NCI-H2196 (cell line): ENCODE measurements around the gene JMJD1C.
A peak's percentile ranks its signal among the peaks of the same experiment; 100 is the strongest.
"Not testable (repeated sequence)": the region's sequence is repeated elsewhere in the genome, so short reads cannot be mapped to it uniquely, and the experiment has no call there.

Source experiments
- DNase-seq: peaks from one replicate; lab custom pipeline; 2025; ENCODE audit not compliant: unreplicated experiment; lab: John Stamatoyannopoulos, UW

JMJD1C gene

DNA sequence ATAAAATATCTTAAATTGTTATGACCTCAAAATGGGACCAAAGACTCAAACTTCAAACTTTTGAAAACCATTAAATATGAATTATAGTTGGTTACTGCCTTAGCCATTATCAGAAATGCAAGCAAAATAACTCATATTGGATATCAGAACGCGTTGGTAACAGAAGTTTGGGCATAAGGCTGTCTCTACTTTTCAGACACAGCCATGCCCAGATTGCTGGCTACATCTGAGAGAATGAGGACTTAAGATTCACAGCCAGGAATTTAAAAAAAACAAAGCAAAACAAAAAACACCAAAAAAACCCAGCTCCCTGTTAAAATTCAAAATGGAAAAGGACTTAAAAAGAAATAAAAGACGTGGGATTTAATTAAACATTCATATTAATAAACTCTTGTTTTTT is 161.6 kb downstream of the JMJD1C start:
- DNase-seq: no peak

DNA sequence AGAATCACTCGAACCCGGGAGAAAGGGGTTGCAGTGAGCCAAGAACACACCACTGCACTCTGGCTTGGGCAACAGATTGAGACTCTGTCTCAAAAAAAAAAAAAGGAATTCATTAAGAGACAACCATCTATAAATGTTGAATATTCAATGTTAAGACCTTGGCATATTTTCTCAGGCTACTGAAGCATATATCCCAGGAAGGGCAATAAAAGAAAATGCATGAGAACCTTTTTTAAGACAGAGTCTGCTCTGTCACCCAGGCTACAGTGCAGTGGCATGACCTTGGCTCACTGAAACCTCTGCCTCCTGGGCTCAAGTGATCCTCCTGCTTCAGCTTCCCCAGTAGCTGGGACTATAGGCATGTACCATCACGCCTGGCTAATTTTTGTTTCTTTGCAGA is 165.0 kb downstream of the JMJD1C start:
- DNase-seq: no peak

DNA sequence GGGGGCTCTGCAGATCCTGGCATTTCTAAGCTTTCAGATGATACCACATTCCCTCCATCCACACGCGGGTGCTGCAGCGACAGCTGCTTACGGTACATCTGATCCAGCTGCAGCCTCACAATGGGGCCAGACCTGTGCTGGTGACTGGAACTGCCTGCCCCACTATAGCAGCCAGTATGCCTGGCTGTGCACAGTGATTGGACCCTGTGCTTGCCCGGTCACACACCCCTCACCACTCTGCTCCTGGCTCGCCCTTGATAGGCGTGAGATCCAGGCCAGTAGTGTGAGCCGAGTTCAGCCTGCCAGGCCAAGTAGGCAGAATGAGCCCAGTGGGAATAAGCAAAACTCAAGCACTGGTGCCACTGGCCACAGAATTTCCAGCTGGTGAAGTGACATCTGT is 167.8 kb downstream of the JMJD1C start:
- DNase-seq: no peak

DNA sequence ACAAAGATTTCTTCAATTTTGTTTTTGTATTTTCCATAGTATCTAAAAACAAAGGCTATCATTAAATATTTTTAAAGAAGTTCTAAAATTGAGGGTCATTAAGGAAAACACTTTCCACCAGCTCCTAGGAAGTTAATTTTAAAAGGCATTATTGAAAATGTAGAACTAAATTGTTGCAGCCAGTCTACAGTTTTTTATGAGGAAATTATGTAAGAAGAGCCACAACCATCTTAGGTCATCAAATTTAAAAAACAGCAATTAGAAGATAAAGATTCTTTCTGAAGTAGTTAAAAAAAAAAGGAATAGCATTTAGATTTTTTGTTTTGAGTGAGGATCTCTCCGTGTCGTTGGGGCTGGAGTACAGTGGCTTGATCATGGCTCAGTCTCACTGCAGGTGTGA is 171.0 kb downstream of the JMJD1C start:
- no peak for DNase-seq

DNA sequence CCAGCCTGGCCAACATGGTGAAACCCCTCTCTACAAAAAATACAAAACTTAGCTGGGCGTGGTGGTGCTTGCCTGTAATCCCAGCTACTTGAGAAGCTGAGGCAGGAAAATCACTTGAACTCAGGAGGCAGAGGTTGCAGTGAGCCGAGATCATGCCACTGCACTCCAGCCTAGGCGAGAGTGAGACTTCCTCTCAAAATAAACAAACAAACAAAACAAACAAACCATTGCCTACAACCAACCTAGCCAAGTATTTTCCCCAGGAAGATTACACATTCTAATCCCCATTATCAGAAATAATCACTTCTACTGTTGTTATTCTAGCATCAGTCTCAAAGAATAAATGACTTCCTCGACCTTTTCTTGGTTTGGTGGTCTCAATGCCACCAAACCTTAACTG is 172.9 kb downstream of the JMJD1C start:
- not testable (repeated sequence) for DNase-seq

DNA sequence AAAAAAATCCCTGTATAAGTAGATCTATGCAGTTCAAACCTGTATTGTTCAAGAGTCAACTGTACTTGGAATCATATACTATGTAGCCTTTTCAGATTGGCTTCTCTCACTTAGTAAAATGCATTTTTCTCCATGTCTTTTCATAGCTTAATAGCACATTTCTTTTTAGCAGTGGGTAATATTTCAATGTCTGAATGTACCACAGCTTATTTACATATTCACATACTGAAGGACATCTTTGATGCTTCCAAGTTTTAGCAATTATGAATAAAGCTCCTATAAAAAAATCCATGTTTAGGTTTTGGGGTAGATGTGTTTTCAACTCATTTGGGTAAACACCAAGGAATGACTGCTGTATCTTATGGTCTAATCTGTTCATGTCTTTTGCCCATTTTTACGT is 177.6 kb downstream of the JMJD1C start:
- DNase-seq: no peak

DNA sequence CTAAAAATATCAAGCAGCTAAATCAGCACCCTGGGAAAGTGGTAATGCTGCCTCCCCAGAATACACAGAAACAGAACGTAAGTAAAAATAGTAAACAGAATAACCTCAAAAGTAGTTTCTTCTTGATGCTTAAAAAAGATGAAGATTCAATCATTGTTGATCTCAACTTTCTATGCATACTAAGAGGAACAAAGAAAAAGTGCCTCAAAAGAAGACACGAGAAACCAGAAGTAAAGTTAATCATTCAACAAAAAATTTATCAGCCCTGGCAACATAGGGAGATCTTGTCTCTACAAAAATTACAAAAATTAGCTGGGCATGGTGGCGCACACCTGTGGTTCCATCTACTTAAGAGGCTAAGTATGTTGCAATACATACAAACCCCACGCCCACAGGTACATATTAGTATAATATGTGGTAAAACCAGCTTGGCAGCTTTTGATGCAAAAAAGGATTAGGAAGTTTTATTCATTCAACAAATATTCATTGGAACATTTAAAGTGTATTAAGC is 179.0 kb downstream of the JMJD1C start:
- DNase-seq: no peak

DNA sequence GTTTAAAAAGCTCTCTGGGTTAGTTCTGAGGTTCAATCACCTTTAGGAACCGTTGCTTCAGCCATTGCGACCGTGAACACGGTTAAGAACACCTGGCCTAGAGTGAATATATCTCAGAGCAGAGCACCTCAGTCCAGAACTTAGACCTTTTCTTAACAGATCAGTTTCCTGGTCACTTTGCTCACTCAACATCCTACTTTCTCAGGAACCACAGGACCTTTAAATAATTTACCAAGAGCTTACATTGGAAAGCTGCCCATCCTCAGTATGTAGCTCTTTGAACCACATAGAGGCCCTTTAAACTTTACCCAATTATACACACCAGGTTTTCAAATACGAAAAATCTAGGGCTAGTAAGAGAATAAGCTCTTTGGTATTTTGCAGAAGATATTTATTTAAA is 179.4 kb downstream of the JMJD1C start:
- DNase-seq: no peak

DNA sequence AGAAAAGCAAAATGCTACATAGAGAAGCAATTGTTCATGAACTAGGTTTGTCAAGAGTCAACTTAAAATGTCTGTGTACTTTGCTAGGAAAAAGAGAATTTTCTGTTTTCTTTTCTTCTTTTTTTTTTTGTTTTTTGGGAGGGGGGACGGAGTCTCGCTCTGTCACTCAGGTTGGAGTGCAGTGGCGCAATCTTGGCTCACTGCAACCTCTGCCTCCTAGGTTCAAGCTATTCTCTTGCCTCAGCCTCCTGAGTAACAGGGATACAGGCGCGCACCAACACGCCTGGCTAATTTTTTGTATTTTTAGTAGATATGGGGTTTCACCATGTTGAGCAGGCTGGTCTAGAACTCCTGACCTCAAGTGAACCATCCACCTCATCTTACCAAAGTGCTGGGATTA is 181.9 kb downstream of the JMJD1C start:
- DNase-seq: not testable (repeated sequence)

DNA sequence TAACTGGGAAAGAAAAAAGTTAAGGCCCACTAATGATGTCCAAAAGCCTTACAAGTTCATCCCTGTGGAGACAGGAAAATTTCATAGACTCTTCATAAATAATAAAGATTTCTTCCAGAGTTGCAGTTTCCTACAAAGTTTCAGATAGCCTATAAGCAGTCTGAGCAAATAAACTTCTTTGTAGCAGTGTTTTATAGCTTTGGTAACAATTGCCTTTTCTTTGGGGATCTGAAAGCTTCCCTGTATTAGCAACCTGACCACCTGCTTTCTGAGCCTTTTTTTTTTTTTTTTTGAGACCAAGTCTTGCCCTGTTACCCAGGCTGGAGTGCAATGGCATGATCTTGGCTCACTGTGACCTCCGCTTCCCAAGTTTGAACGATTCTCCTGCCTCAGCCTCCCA is 182.7 kb downstream of the JMJD1C start:
- DNase-seq: no peak

DNA sequence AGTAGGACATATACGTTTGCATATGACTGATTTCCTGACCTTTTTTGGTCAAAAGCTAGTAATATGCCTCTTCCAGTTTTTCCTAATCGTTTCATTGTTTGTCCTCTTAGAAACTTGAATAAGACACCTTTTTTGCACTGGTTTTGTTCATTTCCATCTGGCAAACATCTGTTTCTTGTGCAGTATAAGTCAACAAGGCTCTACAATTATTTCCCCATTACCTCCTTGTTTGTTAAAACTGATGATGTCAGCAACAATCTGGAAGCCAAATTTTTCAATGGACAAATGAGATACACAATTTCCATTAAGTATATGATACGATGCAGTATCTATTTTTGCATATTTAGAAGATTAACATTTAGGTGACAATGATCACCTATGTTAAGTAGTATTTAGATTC is 183.8 kb downstream of the JMJD1C start:
- no peak for DNase-seq

DNA sequence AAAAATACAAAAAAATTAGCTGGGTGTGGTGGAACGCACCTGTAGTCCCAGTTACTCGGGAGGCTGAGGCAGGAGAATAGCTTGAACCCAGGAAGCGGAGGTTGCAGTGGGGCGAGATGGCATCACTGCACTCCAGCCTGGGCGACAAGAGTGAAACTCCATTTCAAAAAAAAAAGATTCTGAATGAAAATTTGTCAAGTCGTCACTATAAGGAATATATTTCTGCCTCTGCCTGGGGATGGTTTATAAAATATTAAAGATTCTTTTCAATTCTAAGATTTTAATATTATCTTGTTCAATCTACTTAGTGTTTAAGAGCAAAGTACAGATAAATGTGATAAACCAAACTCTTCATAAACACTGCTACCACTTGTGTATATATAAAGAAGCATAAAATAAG is 185.4 kb downstream of the JMJD1C start:
- no peak for DNase-seq

DNA sequence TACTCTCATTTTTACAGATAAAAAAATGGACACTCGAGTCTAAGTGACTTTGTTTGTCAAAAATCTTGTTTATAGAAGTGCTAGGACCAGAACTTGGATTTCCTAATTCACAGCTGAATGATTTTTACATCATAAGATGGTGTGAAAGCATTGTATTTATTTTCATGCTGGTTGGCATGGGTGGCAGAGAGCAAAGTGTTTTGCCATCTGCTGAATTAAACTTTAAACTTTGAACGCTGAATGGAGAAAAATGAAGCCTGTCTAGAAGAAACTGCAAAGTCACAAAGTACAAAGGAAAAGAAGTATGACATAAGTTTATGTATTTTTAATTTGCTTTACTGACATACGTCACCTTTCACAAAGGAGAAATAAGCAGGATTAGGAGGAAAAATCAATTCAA is 190.7 kb downstream of the JMJD1C start:
- DNase-seq: no peak

DNA sequence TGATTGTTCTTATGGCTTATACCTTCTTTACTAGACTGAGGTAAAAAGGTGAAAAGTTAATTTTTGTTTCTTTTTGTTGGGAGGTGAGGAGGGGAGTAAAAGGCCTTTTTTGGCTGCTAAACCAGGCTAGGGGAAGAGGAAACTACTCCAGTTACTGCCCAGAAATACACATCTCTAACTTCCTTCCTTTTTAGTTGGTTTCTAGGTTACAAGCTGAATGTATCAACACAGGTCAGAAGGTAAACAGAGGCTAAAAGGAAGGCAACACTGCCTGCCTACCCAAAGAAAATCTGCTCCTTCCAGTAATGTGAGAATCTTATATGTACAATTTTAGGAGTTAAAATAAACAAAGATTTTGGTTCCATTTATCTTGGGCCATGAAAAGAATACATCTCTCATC is 192.2 kb downstream of the JMJD1C start:
- DNase-seq: no peak

DNA sequence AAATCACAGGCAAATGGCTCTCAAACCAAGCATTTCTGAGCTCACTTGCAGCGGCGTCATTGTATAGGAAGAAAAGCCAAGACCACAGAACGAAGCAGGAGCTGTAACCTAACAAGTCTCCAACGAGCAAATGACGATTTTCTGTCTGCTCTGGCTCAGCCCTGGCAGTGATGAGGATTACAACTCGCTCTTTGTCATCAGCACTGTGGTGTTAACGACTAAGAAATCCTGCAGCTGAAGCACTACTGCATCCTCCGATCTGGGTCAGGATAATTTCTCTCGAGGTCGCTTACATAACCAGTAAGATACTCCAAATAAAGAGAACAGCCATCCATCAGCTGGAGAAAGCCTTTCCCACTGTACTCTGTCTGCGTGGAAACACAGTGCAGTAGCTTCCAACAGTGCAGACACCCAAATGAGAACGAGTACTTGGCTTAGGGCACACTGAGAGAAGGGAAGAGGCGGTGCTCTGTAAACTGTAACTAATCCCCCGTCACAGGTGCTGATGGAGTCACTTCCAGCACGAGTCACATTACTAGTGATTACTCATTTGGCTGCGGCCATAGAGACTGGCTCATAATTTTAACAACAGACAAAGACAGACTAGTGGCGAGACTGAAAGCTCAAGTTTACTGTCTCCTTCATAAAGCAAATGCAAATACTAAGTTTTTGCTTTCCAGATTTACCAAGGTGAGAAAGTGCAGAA is 196.8 kb downstream of the JMJD1C start:
- peak; percentile 77 for DNase-seq

DNA sequence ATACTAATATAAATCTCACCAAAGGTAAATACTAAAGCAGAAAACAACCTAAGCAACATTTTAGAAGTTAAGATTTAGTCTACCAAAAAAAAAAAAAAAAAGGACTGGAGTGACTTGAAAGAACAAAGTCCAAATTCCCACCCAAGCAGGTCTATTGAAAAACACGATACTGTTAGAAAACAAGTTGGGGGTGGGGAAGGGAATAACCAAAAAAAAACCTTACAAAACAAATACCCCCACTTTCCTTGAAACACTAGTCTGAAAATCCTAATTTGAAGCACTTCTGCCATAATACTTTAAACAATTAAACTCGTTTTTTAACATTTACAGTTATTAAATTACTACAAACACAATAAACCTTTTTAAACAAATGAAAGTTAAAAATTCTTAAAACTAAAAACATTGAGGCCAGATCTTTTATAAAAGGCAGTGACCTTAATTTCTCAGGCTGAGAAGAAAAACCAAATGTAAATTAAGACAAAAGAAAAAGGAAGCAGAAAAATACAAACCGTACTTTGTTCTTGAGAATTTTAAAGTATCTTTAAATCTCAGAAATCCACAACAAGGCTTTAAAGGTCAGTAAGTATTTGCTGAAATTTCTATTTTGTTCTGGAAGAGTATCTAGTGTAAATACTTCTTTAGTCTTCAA is 197.5 kb downstream of the JMJD1C start:
- DNase-seq: no peak

DNA sequence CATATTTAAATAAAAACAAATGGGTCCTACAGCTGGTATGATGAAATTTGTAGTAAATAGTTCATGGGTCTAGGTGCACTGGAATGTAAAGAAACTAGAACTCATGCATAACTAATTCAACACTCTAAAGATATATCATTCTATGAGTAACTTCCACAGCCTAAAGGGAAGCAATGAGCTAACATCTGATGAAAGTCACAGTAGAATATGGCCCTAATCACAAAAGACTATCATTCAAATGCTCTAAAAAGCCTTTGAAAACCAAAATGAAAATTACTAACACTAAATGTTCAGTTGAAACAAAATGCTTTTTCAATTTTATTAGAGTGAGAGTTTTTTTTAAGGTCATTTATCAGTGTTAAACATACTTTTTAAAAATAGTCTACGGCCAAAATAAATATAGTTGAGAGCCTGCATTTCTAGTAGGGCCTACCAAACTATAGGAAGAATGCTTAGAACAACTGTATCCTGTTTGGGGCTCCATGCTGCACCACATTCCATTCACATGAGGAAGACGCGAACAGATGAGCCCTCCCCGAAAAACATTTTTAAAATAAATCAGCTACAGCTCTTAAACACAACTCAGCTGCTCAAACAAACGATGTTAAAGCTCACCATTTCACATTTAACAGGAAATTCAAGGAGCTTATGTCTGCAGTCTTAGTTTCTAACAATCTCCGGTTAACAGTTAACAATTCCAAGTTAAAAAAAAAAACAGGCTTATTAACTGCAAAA is 198.2 kb downstream of the JMJD1C start:
- DNase-seq: no peak

DNA sequence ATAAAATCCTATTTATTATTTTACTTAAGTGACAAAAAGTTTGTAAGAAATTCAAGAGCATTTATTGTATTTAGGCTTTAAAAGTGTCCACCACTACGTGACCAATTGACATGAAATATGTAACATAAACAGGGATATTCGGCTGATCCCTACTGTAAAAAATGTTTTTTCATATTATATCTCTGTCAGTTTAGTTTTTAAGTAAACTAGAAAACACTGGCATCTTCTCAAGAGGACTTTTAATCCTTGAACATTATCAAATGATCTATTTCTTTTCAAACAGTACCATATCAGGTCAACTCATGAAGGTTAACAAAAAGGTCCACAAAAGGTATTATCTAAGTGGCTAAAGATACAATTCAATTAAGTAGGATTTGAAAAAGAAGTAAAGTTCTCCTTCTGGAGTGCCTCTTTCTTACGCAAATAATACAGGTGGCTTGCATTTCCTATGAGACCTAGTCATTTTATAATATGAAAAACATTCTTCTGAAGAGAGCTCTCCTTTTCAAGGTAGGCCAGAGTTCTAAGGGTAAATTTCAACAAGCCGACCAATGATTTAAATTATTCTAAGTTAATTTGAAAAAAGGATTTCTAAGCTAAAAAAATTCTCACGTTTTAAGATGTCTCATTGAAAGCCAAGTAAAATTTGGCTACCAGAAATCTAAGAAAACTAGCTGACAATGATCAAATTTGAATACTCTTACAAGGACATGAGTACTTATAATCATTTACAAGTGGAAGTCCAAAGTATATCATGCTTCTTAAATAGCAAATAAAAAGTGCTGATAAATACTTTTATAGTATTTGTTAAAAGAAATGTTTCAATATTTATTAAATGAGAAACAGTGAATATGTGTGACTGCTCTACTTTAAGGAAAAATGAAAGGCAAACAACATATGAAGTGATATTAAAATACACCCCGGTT is 199.1 kb downstream of the JMJD1C start:
- no peak for DNase-seq

DNA sequence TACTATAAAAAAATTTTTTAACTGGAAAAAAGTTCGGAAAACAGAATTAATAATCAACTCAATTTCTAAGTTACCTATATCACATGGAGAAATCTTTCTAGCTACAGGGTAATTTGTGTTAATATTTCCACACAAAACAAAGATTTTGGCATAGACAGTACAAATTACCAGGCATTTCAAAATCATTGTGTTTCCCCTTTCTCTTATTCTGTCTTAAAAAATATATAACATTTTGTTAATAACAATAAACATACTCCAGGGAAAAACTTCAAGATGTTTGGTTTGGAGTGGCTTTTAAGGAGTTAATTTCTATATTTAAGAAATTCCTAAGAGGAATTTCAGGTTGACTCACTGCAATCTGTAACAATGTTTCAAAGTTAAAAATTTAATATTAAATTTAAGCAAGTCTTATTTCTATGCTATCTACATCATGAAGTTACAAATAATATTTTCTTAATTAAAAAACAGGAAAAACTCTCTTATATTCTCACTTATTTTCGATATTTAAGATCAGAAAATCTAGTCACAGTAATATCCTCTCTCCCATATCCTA is 200.0 kb downstream of the JMJD1C start:
- DNase-seq: no peak

DNA sequence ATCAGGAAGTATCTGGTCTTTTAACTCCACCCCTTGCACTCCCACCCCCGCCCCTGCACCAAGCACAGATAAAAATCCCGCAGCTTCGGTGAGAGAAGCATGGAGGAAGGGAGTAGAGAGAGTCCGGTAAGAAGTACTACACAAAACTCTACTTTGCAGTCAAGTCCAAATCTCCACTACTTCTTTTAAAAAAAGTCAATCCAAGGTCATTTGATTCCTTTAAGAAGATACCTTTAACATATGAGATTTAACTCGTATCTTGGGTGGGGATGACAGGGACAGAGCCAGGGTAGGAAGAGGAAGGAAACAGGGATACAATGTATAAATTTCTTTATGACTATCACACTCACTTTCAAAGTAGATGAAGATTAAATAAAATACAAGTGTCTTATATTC is 200.6 kb downstream of the JMJD1C start:
- peak; percentile 15 for DNase-seq
